Ovary (tissue), 3 donors: Measurements from ENCODE around the gene KYNU.

Experiments
- CTCF ChIP-seq, 3 donors: fragments of 450-650 bp in 2 of 3; fragments of 200-600 bp in 1 of 3; IDR thresholded peaks; one replicate each; pipeline versions ENCODE4 v1.5.1 to v1.8.0; 2016 to 2022; ENCODE audit warnings: antibody characterized with exemption in 3 of 3, mild to moderate bottlenecking in 1 of 3
- EP300 ChIP-seq: sonication (generic); formaldehyde crosslinking; IDR thresholded peaks from one replicate; pipeline ENCODE4 v1.6.1; 2017; ENCODE audit warnings: antibody characterized with exemption
- donor health status: DM: no; HTN: no; CAD: no.

GRCh38 chr2:142843731-142844130, 33.7 kb upstream of the KYNU start:
- no peak for TF ChIP-seq CTCF (IDR thresholded peaks at IDR 0.05)
- no peak for TF ChIP-seq EP300
